ENCODE results near the gene WBP4.

Gene WBP4

GRCh38 chr13:41049480-41050440, 11.5 kb upstream of the WBP4 start:
- no peak for DNase-seq (ENCODE audit: low read depth)
- H3K4me3 ChIP-seq (ENCODE audit: low read depth, low read length), result no peak overlapping the region
- TF ChIP-seq CTCF (IDR thresholded peaks at IDR 0.05; ENCODE audit: insufficient read depth, low read depth, low read length, missing control alignments), result no peak

DNA sequence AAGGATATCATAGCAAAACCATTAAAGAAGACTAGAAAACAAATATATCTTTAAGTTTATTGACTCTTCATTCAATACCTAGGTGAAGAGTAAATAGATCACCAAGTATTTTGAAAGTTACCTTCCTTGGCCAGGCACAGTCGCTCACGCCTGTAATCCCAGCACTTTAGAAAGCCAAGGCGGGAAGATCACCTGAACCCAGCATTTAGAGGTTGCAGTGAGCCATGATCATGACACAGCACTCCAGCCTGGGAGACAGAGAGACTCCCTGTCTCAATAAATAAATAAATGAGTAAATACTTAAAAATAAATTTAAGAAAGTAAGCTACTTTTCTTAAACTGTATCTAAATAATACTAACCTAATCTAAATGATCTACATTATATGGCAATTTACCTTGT, 8.9 kb upstream of the WBP4 start:
- no peak for TF ChIP-seq CTCF (IDR thresholded peaks at IDR 0.05; ENCODE audit: insufficient read depth, low read depth, low read length, missing control alignments)
- no peak overlapping the region for H3K4me3 ChIP-seq (ENCODE audit: low read depth, low read length)
- no peak for DNase-seq (ENCODE audit: low read depth)

- TF ChIP-seq CTCF (IDR thresholded peaks at IDR 0.05; ENCODE audit: insufficient read depth, low read depth, low read length, missing control alignments), result no peak
Observed at GRCh38 chr13:41053384-41053826, 7.9 kb upstream of the WBP4 start.

GRCh38 chr13:41054212-41054877, 7.0 kb upstream of the WBP4 start:
- DNase-seq (ENCODE audit: low read depth), result peak; percentile 82
- peak overlapping the region; percentile 10 for H3K4me3 ChIP-seq (ENCODE audit: low read depth, low read length)

More at GRCh38 chr13:41053384-41053826, 7.9 kb upstream of the WBP4 start:
- H3K4me3 ChIP-seq (ENCODE audit: low read depth, low read length), result peak overlapping the region; percentile 10
- peak; percentile 73 for DNase-seq (ENCODE audit: low read depth)

DNA sequence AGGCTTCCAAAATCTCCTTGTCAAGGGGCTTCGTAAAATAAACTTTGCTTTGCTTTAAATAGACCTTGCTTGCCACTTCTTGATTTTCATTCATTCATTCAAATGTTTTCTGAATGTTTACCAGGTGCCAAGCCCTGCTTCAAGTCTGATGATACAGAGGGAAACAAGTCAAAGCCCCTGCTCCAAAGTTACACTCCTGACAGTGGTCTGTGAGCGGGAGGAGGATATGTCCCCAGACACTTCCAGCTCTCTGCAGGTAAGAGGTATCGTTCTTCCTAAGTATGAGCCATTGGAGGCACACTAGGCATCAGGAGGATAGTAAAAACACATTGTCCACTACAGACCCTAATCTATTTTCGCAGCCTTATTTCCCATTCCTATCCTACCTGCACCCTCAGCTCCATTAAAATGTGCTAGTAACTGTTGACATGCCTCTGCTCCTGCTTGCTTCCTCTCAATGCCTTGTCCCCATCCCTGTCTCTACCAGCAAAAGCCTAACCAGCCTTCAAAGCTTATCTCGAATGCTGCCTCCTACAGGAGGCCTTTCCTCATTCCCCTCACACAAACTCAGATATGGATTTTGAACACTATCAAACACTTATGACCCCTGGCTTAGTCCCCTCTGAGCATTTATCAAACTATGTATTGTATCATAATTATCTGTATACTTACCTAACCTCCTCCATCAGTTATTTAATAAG, 6.2 kb upstream of the WBP4 start:
- no peak overlapping the region for H3K4me3 ChIP-seq (ENCODE audit: low read depth, low read length)
- TF ChIP-seq CTCF (IDR thresholded peaks at IDR 0.05; ENCODE audit: insufficient read depth, low read depth, low read length, missing control alignments), result peak; percentile 39
- peak; percentile 27 for DNase-seq (ENCODE audit: low read depth)

More at GRCh38 chr13:41054212-41054877, 7.0 kb upstream of the WBP4 start:
- TF ChIP-seq CTCF (IDR thresholded peaks at IDR 0.05; ENCODE audit: insufficient read depth, low read depth, low read length, missing control alignments), result peak; percentile 44

DNA sequence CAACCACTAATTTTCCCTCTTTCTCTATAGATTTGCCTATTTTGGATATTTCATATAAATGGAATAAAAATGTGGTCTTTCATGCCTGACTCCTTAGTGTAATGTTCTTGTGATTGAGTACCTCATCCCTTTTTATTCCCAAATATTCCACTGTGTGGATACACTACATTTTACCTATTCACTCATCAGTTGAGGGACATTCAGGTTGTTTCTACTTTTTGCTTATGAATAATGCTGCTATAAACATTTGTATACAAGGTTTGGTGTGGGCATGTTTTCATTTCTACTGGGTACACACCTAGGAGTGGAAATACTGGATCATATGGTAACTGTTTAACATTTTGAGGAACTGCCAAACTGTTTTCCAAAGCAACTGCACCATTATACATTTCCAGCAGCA, 5.1 kb upstream of the WBP4 start:
- no peak for DNase-seq (ENCODE audit: low read depth)
- H3K4me3 ChIP-seq (ENCODE audit: low read depth, low read length), result no peak overlapping the region
- TF ChIP-seq CTCF (IDR thresholded peaks at IDR 0.05; ENCODE audit: insufficient read depth, low read depth, low read length, missing control alignments), result no peak
